ENCODE results near the gene ZNF77.
"Not testable (repeated sequence)": the region's sequence is repeated elsewhere in the genome, so short reads cannot be mapped to it uniquely, and the experiment has no call there.

ZNF77 gene

GRCh38 chr19:2944775-2945574, at the start of gene ZNF77:
ZNF77 (minus strand) TSS chr19:2944971; CDS start chr19:2944840, 131 bp downstream.
- DNase-seq: peak; percentile 96

- DNase-seq: no peak
These were observed 48.8 kb upstream of the ZNF77 start for GRCh38 chr19:2993579-2993978.

GRCh38 chr19:2992958-2993357, 48.2 kb upstream of the ZNF77 start:
- DNase-seq: no peak

- not testable (repeated sequence) for DNase-seq
These were observed 47.6 kb upstream of the ZNF77 start for GRCh38 chr19:2992333-2992732.

- no peak for DNase-seq
These were observed 44.6 kb upstream of the ZNF77 start for GRCh38 chr19:2989236-2989946.

DNA sequence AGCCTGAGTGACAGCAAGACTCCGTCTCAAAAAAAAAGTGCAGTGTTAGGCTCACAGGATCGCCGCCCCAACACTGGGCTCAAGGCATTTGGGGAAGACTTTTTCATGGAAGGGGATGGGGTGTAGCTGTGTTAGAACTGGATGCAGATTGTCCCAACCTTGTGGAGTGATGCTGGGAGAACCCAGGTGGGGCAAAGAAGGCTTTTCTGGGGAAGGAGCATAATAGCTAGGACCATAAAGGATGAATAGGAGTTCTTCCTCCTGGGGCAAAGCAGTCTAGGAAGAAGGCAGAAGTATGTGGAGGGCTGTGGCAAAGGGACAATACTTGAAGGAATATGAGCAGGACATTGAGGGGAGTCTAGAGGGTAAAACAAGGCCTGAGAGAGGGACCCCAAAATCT, 43.8 kb upstream of the ZNF77 start:
- no peak for DNase-seq

DNA sequence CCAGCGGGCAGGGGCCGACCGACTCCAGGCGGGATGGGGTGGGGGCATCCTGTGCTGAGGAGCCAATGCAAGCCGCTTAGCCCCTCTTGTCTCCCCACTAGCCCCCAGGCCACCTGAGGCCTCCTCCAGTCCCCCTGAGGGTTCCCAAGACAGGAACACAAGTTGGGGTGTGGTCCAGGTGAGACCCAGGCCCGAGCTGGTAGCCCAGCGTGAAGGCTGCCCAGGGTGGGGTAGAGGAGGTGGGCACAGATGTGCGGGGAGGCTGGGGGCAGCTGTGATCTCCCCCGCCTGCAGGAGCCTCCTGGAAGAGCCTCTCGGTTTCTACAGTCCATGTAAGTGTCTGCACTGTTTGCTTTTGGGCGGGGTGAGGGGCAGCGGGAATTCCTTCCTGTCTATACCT, 43.0 kb upstream of the ZNF77 start:
- DNase-seq: no peak

DNA sequence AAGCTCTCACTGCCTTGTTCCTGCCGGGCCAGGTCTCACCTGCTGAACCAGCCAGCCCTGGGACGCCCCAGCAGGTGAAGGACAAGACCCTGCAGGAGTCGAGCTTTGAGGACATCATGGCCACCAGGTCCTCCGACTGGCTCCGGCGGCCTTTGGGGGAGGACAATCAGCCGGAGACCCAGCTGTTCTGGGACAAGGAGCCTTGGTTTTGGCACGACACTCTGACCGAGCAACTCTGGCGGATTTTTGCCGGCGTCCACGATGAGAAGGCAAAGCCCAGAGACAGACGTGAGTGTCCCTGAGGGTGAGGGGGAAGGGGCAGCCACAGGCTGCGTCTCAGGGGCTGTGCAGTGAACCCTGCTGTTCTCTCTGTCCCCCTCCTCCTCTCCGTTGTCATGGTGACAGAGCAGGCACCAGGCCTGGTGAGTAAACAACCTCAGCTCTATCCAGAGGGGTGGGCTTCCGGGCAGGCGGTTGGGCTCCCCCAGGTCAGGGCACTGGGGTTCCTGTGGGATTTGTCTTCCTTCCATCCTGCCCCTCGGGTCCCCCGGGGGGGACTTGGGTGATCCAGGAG, 42.3 kb upstream of the ZNF77 start:
- DNase-seq: no peak

- DNase-seq: no peak
These were observed 39.4 kb upstream of the ZNF77 start for GRCh38 chr19:2984215-2984528.

DNA sequence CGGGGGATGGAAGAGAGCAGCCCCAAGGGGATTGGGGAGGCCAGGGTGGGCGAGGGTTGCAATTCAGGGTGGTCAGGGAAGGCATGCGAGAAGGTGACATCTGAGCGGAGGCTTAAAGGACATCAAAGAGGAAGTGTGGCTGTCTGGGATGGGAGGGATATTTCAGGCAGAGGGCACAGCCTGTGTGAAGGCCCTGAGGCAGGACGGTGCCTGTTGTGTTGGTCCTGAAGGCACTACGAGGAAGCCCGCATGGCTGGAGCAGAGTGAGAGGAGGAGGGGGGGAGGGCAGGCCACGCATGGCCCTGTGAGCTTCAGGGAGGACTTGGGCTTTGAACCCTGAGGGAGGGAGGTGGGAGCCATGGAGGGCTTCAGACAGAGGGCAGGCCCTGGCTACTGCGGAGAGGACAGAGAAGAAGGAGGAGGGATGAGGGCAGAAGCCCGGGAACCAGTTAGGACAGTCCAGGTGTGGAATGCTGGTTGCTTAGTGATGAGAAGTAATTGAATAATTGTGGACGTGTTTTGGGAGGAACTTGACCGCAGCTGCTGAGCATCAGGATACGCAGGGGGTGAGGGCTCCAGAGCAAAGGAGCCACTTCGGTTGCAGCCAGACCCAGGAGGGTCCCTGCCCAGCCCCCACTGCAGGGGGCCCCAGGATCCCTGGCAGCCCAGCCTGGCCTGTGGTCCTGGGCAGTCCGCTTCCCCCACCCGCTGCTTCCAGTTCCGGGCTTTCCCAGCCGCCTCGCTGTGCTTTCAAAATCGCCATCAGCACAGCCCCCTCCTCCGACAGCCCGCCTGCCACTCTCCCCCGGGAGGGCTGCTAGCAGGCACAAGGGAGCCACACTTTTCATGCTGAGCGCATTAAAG, 38.8 kb upstream of the ZNF77 start:
- peak; percentile 49 for DNase-seq

DNA sequence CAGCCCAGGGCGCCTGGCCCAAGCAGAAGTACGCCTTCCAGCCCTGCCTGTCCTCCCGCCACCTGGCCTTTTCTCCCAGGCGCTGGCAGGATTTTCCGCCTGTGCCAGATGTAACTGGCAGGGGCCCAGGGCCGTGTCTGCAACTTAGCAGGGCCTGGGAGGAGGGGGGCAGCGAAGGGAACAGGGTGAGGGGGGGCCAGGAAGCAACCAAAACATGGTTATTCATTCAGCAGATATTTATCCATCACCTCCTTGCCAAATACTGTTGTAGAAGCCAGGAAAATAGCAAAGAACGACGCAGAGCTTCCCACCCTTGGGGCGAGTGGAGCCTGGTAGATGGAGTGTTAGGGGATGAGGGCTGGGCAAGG, 38.2 kb upstream of the ZNF77 start:
- DNase-seq: no peak

DNA sequence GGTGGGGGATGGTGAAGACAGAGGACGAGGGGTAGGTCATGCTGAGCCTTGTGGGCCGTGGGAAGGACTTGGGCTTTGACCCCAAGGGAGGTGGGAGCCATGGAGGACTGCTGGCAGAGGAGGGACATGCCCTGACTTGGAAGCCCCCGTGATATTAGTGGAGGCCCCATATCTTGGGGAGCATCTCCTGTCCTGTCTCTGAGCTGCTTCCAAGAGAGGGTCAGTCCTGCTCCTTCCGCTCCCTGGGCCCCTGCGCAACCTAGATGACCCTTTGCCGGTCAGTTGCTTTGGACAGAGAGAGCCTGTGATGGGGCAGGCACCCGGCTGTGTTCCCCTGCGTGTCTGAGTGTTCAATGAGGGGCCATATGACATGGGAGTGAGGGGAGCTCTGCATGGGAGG, 37.8 kb upstream of the ZNF77 start:
- no peak for DNase-seq

DNA sequence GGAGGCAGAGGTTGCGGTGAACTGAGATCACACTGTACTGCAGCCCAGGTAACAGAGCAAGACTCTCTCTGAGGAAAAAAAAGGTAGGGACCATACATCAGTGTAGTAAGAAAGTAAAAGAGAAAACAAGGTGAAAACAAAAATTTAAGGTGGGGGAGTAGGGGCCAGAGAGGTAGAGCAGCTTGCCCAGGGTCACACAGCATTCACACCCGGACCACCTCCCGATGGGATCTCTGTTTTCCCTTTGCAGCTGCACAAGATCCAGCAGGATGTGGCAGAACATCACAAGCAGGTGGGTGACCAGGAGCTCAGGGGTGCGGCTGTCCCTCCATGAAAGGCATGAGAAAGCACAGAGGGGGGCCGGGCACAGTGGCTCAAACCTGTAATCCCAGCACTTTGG, 37.1 kb upstream of the ZNF77 start:
- no peak for DNase-seq

GRCh38 chr19:2978772-2979171, 34.0 kb upstream of the ZNF77 start:
- DNase-seq: no peak

- no peak for DNase-seq
These were observed 33.5 kb upstream of the ZNF77 start for GRCh38 chr19:2978166-2978767.

DNA sequence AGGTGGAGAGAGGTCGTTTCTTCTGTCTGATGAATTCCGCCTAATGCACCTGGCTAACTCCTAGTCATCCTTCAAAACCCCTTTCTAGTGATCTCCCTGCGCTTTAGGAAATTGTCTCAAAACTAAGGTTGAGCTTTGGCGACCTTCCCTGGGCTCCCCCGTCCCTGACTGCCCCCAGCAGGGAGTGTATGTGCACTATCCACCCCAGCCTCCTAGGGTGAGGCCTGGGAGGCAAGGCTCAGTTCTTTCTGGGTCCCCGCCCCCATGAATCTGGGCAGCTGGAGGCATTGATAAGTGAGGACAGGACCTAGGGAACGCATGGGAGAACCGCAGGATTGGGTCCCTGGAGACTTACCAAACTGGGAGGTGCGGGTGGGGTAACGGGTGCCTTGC, 33.0 kb upstream of the ZNF77 start:
- no peak for DNase-seq

DNA sequence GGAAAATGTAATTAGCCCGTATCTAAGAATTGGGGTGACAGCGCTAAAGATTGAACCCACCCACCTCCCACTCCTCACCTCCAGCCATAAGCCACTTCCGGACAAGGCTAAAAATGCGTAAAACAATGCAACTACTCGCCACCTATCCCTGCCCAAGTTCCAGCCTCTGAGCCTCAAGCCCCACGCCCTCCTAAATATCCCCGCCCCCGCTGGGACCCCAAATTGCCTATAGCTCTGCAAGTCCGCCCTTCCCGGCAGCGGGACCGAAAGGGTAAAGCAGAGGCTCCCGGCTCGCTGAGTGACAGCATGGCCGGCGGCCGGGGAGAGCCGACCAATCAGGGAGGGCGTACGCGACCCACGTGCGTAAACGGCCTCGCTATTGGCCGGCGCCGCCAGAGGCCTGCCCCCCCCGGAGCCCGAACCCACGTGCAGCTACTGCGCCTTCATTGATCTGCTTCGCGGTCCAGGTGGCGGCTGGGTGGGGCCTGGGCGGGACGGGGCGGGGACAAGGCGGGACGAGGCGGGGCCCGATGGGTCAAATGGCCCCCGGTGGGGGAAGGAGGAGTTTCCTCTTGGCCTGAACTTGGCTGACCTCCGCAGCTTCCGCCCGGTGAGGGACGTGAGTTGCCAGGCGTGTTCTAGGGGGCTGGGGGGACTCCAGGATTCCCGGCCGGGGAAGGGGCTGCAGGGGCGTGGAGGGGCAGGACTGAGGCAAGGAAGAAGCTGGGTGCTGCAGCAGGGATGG, 32.4 kb upstream of the ZNF77 start, which contains the start of gene TLE6:
TLE6 (plus strand) TSS at position 564 of the 745 bp plus-strand sequence. CDS start 670 bp downstream, outside the sequence.
- peak; percentile 81 for DNase-seq

DNA sequence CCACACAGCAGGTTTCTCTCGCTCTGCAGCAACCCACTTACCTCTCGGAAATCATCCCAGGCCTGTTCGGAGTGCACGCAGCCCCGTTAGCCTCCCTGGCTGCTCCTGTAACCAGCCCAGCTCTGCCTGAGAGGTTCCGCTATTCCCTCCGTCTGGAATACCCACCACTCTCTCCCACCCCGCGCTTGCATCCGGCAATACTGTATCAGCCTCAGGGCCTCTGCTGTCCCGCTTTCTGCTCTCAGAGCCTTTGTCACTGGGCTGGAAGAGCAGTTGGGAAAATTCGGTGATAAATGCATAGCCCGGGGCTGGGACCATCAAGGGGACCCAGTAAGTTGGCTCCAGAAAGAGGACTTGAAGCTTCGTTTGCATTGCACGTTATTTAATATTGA, 31.8 kb upstream of the ZNF77 start:
- no peak for DNase-seq

DNA sequence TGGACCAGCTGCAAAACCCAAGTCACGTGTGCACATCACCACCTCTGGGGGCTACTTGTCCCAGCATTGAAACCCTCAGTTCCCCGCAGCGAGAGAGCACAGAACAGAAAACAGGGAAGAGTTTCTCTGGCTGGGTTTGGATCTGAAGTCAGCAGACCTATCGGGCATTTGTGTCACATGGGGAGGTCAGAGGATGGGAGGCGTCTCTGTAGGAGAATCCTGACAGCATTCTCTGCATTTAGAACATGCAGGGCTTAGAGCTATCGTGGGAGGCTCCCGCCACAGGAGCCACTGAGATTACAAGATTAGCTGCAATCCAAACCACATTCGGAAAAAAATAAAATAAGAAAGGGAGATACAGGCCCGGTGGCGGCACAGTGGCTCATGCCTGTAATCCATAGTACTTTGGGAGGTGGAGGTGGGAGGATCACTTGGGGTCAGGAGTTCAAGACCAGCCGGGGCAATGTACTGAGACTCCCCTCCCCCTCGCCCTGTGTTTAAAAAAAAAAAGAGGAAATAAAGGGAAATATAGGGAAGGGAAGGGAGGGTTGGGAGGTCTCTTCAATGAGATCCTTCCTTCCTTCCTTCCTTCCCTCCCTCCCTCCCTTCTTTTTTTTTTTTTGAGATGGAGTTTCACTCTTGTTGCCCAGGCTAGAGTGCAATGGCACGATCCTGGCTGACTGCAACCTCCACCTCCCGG, 29.7 kb upstream of the ZNF77 start:
- no peak for DNase-seq

GRCh38 chr19:2973229-2973628, 28.5 kb upstream of the ZNF77 start:
- DNase-seq: no peak

- DNase-seq: no peak
These were observed 25.5 kb upstream of the ZNF77 start for GRCh38 chr19:2970201-2970835.

Measured in NCI-H526 treated with DMSO at 0.1 percent for 48 hours (cell line).